ENCODE data around the gene ZC3H15. TPM values are rescaled to one million over a fixed set of nuclear protein-coding genes. Genes with fewer than 3 reads are reported as not detected.

The ZC3H15 gene
- total RNA-seq, 6 experiments from 2014 or later, result 20.7 to 41.2 (median 30.5) TPM

GRCh38 chr2:186443851-186444250 lies 42.2 kb upstream of the ZC3H15 start:
- intact Hi-C loops (cut with DNase I), result no loop called here
- WGBS (ENCODE audit: insufficient coverage, low coverage, low lambda C conversion rate, missing lambda C conversion rate), result 95% methylated on average over 2 of the region's 2 CpGs
- ATAC-seq (no peak), DNase-seq (no peak)
- no peak overlapping the region for H3K4me3 ChIP-seq
- no peaks in the 10 kb centered on the region for H3K9me3 ChIP-seq
- no peaks in the 10 kb centered on the region for H3K4me1 ChIP-seq
- no peaks in the 10 kb centered on the region for H3K27me3 ChIP-seq
- TF ChIP-seq CTCF (IDR thresholded peaks at IDR 0.05) (no peak), POLR2A (IDR thresholded peaks at IDR 0.05) (no peak)
- H3K36me3 ChIP-seq, result no peaks in the 10 kb centered on the region
- no peak overlapping the region for H3K27ac ChIP-seq

GRCh38 chr2:186445506-186445905 lies 40.6 kb upstream of the ZC3H15 start:
- intact Hi-C loops (cut with DNase I), result no loop called here
- ATAC-seq, result peak in 1 of 4 donors; percentile 18

GRCh38 chr2:186455613-186456012 lies 30.4 kb upstream of the ZC3H15 start:
- ATAC-seq, result no peak
- no peaks in the 10 kb centered on the region for H3K9me3 ChIP-seq
- no peaks in the 10 kb centered on the region for H3K4me1 ChIP-seq
- TF ChIP-seq CTCF (IDR thresholded peaks at IDR 0.05) (no peak), POLR2A (IDR thresholded peaks at IDR 0.05) (no peak)
- no peak overlapping the region for H3K27ac ChIP-seq
- no peak overlapping the region for H3K4me3 ChIP-seq
- no peak for DNase-seq
- no peaks in the 10 kb centered on the region for H3K27me3 ChIP-seq
- H3K36me3 ChIP-seq, result no peaks in the 10 kb centered on the region
- intact Hi-C loops (cut with DNase I), result no loop called here

More at GRCh38 chr2:186445506-186445905, 40.6 kb upstream of the ZC3H15 start:
- TF ChIP-seq POLR2A (IDR thresholded peaks at IDR 0.05), result no peak
- TF ChIP-seq CTCF (IDR thresholded peaks at IDR 0.05), result no peak
- no peak for DNase-seq
- H3K36me3 ChIP-seq, result no peaks in the 10 kb centered on the region
- H3K4me1 ChIP-seq, result no peaks in the 10 kb centered on the region
- H3K4me3 ChIP-seq, result no peak overlapping the region
- H3K9me3 ChIP-seq, result no peaks in the 10 kb centered on the region
- 66% methylated on average over 4 of the region's 4 CpGs for WGBS (ENCODE audit: insufficient coverage, low coverage, low lambda C conversion rate, missing lambda C conversion rate)
- no peaks in the 10 kb centered on the region for H3K27me3 ChIP-seq
- H3K27ac ChIP-seq, result no peak overlapping the region

GRCh38 chr2:186456941-186457340 lies 29.1 kb upstream of the ZC3H15 start:
- intact Hi-C loops (cut with DNase I), result no loop called here
- no peaks in the 10 kb centered on the region for H3K4me1 ChIP-seq
- no peaks in the 10 kb centered on the region for H3K27me3 ChIP-seq
- H3K9me3 ChIP-seq, result no peaks in the 10 kb centered on the region
- H3K36me3 ChIP-seq, result no peaks in the 10 kb centered on the region
- ATAC-seq (no peak), DNase-seq (no peak)
- 74% methylated on average over 4 of the region's 4 CpGs for WGBS (ENCODE audit: insufficient coverage, low coverage, low lambda C conversion rate, missing lambda C conversion rate)
- no peak overlapping the region for H3K27ac ChIP-seq
- no peak overlapping the region for H3K4me3 ChIP-seq
- TF ChIP-seq POLR2A (IDR thresholded peaks at IDR 0.05) (no peak), CTCF (IDR thresholded peaks at IDR 0.05) (no peak)

- H3K4me1 ChIP-seq, result no peaks in the 10 kb centered on the region
- DNase-seq, result no peak
- H3K27ac ChIP-seq, result no peak overlapping the region
- H3K36me3 ChIP-seq, result no peaks in the 10 kb centered on the region
- TF ChIP-seq POLR2A (IDR thresholded peaks at IDR 0.05), result no peak
- no peak for TF ChIP-seq CTCF (IDR thresholded peaks at IDR 0.05)
- no peaks in the 10 kb centered on the region for H3K9me3 ChIP-seq
- no peak for ATAC-seq
- intact Hi-C loops (cut with DNase I), result no loop called here
- no peaks in the 10 kb centered on the region for H3K27me3 ChIP-seq
- H3K4me3 ChIP-seq, result no peak overlapping the region
- WGBS (ENCODE audit: insufficient coverage, low coverage, low lambda C conversion rate, missing lambda C conversion rate), result 51% methylated on average over 3 of the region's 3 CpGs
Measured at GRCh38 chr2:186457908-186458307, 28.2 kb upstream of the ZC3H15 start.

Measured in right lobe of liver (tissue), 6 donors.